A673 (cell line): Measurements from ENCODE around the gene MED27. TPM values are rescaled to one million over a fixed set of nuclear protein-coding genes. Genes with fewer than 3 reads are reported as not detected.

Source experiments
- BruUV-seq: library from RNA; stranded (reverse); fragments of 400-500 nt; replicated peaks from 2 replicates; lab custom pipeline; 2021; lab: Mats Ljungman, UMichigan
- CTCF ChIA-PET: fragments of 300-600 bp; sonication (Branson Sonifier 250); formaldehyde crosslinking; loops from one replicate; lab custom pipeline; 2022; ENCODE audit warnings: antibody characterized with exemption; lab: Charles Lee
- POLR2A ChIA-PET: fragments of 300-600 bp; sonication (Branson Sonifier 250); formaldehyde crosslinking; loops from one replicate; lab custom pipeline; 2022; ENCODE audit warnings: antibody characterized with exemption; ENCODE audit not compliant: low non-redundant PET; lab: Charles Lee
- DNase-seq: peaks from one replicate; pipeline ENCODE4 v3.0.0-alpha.2; 2015; ENCODE audit warnings: low spot score
- H3K27ac ChIP-seq: fragments of 200-600 bp; sonication (generic); 2 replicates; pipeline ENCODE4 v1.5.1; 2016; ENCODE audit warnings: mixed run types, low read depth, mild to moderate bottlenecking, mixed read lengths, antibody characterized with exemption, low read length; ENCODE audit not compliant: poor library complexity, severe bottlenecking
- H3K27me3 ChIP-seq: fragments of 200-600 bp; sonication (generic); replicated peaks from 2 replicates; pipeline ENCODE4 v1.6.1; 2017; ENCODE audit warnings: mixed run types, low read depth, mild to moderate bottlenecking, mixed read lengths, antibody characterized with exemption, low read length; ENCODE audit not compliant: insufficient read depth, poor library complexity
- H3K36me3 ChIP-seq: fragments of 200-600 bp; sonication (generic); 2 replicates; pipeline ENCODE4 v1.6.1; 2016; ENCODE audit warnings: mixed run types, mild to moderate bottlenecking, mixed read lengths, antibody characterized with exemption, low read length; ENCODE audit not compliant: insufficient read depth, poor library complexity, severe bottlenecking
- H3K4me1 ChIP-seq: fragments of 200-600 bp; sonication (generic); 2 replicates; pipeline ENCODE4 v1.6.1; 2017; ENCODE audit warnings: mixed run types, mild to moderate bottlenecking, mixed read lengths, antibody characterized with exemption, low read length; ENCODE audit not compliant: insufficient read depth, poor library complexity, severe bottlenecking
- H3K4me3 ChIP-seq: fragments of 200-600 bp; sonication (generic); 2 replicates; pipeline ENCODE4 v1.5.1; 2016; ENCODE audit warnings: low read depth, mixed run types, mild to moderate bottlenecking, mixed read lengths, low read length; ENCODE audit not compliant: poor library complexity, severe bottlenecking
- H3K9me3 ChIP-seq: fragments of 200-600 bp; sonication (generic); 2 replicates; pipeline ENCODE4 v1.6.1; 2016; ENCODE audit warnings: mixed run types, low read depth, mild to moderate bottlenecking, mixed read lengths, antibody characterized with exemption, low read length; ENCODE audit not compliant: poor library complexity, severe bottlenecking
- EZH2 ChIP-seq: fragments of 200-600 bp; sonication (generic); IDR thresholded peaks from 2 replicates; pipeline ENCODE4 v1.6.1; 2017; ENCODE audit warnings: borderline replicate concordance, low read depth, mild to moderate bottlenecking, mixed read lengths, antibody characterized with exemption, low read length; ENCODE audit not compliant: poor library complexity, severe bottlenecking
- intact Hi-C: fragments of 100-400 bp; cut with micrococcal nuclease; formaldehyde crosslinking; loops from one replicate; pipeline ENCODE4 v1.10.0; 2022; ENCODE audit not compliant: unreplicated experiment
- total RNA-seq: library from RNA; stranded (reverse); gene quantifications from 2 replicates; pipeline ENCODE4 v1.2.3, GENCODE V29; 2021
- TF ChIP-seq, protein P1 (sequence below): fragments of 300-800, 200-600 bp; sonication (generic); conservative IDR thresholded peaks from 2 replicates; pipeline ENCODE4 v1.5.1; 2017; ENCODE audit warnings: low read depth, mild to moderate bottlenecking, antibody characterized with exemption, low read length, moderate library complexity, mixed read lengths

The MED27 gene
- total RNA-seq, 1 experiment from 2014 or later: 45.4 TPM

DNA sequence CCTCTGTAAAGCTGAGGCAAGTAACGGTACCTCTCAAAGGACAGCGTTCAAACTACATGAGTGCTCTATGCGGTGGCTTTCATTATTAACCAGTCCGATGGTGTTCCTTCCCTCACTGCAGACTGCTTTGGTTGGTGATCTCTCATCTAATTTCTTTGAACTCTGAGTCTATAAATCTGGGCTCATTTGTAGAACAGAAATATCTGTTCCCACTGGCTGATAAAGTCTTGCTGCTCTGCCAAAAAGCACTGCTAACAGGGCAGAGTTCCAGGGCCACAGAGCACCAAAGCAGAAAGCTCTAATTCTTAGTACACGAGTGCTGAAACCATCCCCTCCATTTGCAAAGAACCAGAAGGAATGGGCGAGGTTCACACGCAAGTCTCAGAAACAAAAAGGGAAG lies 81.9 kb downstream of the MED27 start:
- Histone ChIP-seq H3K9me3 (no peaks in the 10 kb centered on the region), H3K27ac (no peak overlapping the region), H3K4me3 (no peak overlapping the region), H3K4me1 (peaks cover 5% of the 10 kb centered on the region), H3K27me3 (no peaks in the 10 kb centered on the region), H3K36me3 (no peaks in the 10 kb centered on the region)
- no peak for DNase-seq
- intact Hi-C loops: no loop called here
- no peak for TF ChIP-seq EZH2
- POLR2A ChIA-PET: no interaction called here
- no TSS peak for BruUV-seq
- CTCF ChIA-PET: no interaction called here

DNA sequence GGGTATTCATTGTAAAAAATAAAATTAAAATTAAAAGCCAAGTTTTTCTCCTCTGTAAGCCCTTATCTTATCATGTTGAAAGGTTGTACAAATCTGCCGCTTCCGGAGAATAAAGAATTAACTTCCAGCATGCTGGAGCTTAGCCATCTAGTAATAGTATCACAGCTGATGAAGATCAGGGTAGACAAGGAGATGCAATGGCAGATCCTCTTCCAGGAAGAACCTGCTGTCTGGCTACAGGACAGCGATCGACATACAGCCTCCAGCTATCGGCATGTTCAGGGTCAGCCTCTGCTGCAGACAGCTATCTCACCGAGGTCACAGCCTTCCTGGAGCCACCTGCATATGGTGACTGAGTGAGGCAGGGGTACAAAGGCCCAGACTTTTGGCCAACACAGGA lies 82.6 kb downstream of the MED27 start:
- no peak for TF ChIP-seq EZH2
- TF ChIP-seq, protein P1, sequence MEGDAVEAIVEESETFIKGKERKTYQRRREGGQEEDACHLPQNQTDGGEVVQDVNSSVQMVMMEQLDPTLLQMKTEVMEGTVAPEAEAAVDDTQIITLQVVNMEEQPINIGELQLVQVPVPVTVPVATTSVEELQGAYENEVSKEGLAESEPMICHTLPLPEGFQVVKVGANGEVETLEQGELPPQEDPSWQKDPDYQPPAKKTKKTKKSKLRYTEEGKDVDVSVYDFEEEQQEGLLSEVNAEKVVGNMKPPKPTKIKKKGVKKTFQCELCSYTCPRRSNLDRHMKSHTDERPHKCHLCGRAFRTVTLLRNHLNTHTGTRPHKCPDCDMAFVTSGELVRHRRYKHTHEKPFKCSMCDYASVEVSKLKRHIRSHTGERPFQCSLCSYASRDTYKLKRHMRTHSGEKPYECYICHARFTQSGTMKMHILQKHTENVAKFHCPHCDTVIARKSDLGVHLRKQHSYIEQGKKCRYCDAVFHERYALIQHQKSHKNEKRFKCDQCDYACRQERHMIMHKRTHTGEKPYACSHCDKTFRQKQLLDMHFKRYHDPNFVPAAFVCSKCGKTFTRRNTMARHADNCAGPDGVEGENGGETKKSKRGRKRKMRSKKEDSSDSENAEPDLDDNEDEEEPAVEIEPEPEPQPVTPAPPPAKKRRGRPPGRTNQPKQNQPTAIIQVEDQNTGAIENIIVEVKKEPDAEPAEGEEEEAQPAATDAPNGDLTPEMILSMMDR: no peak
- POLR2A ChIA-PET: no interaction called here
- H3K27ac ChIP-seq: no peak overlapping the region
- H3K9me3 ChIP-seq: no peaks in the 10 kb centered on the region
- intact Hi-C loops: no loop called here
- CTCF ChIA-PET: no interaction called here
- H3K4me3 ChIP-seq: no peak overlapping the region
- BruUV-seq: no TSS peak
- no peak for DNase-seq
- no peaks in the 10 kb centered on the region for H3K4me1 ChIP-seq
- H3K27me3 ChIP-seq: no peaks in the 10 kb centered on the region
- no peaks in the 10 kb centered on the region for H3K36me3 ChIP-seq

- POLR2A ChIA-PET: no interaction called here
- H3K27ac ChIP-seq: no peak overlapping the region
- no peaks in the 10 kb centered on the region for H3K27me3 ChIP-seq
- intact Hi-C loops: no loop called here
- no peaks in the 10 kb centered on the region for H3K36me3 ChIP-seq
- TF ChIP-seq, protein P1: no peak
- no peak for TF ChIP-seq EZH2
- no peaks in the 10 kb centered on the region for H3K9me3 ChIP-seq
- H3K4me1 ChIP-seq: no peaks in the 10 kb centered on the region
- CTCF ChIA-PET: no interaction called here
- BruUV-seq: no TSS peak
- DNase-seq: no peak
- no peak overlapping the region for H3K4me3 ChIP-seq
Observed at GRCh38 chr9:131995382-131995781, 84.3 kb downstream of the MED27 start.
